ENCODE measurements around the gene DLG2.
"Not testable (repeated sequence)": the region's sequence is repeated elsewhere in the genome, so short reads cannot be mapped to it uniquely, and the experiment has no call there.

The DLG2 gene

GRCh38 chr11:85444479-85444878, 182.7 kb downstream of the DLG2 start:
- no peak for DNase-seq (ENCODE audit: low read depth)

GRCh38 chr11:85440273-85440672, 186.9 kb downstream of the DLG2 start:
- DNase-seq (ENCODE audit: low read depth) = no peak

GRCh38 chr11:85438328-85438727, 188.8 kb downstream of the DLG2 start:
- DNase-seq (ENCODE audit: low read depth) = no peak

GRCh38 chr11:85431319-85431718, 195.8 kb downstream of the DLG2 start:
- DNase-seq (ENCODE audit: low read depth) = no peak

GRCh38 chr11:85423794-85424193, 203.3 kb downstream of the DLG2 start:
- DNase-seq (ENCODE audit: low read depth) = no peak

GRCh38 chr11:85423316-85423715, 203.8 kb downstream of the DLG2 start:
- DNase-seq (ENCODE audit: low read depth) = no peak

- DNase-seq (ENCODE audit: low read depth) = no peak
Measured at GRCh38 chr11:85414175-85414574, 213.0 kb downstream of the DLG2 start.

- no peak for DNase-seq (ENCODE audit: low read depth)
Measured at GRCh38 chr11:85407648-85408047, 219.5 kb downstream of the DLG2 start.

- DNase-seq (ENCODE audit: low read depth) = no peak
Measured at GRCh38 chr11:85406841-85407240, 220.3 kb downstream of the DLG2 start.

- DNase-seq (ENCODE audit: low read depth) = no peak
Measured at GRCh38 chr11:85406316-85406715, 220.8 kb downstream of the DLG2 start.

- not testable (repeated sequence) for DNase-seq (ENCODE audit: low read depth)
Measured at GRCh38 chr11:85395515-85396055, 231.6 kb downstream of the DLG2 start.

- no peak for DNase-seq (ENCODE audit: low read depth)
Measured at GRCh38 chr11:85394283-85394682, 232.9 kb downstream of the DLG2 start.

- DNase-seq (ENCODE audit: low read depth) = no peak
Measured at GRCh38 chr11:85391141-85391540, 236.0 kb downstream of the DLG2 start.

GRCh38 chr11:85385547-85385946, 241.6 kb downstream of the DLG2 start:
- DNase-seq (ENCODE audit: low read depth) = no peak

- DNase-seq (ENCODE audit: low read depth) = no peak
Measured at GRCh38 chr11:85385111-85385510, 242.0 kb downstream of the DLG2 start.

- no peak for DNase-seq (ENCODE audit: low read depth)
Measured at GRCh38 chr11:85379066-85379465, 248.1 kb downstream of the DLG2 start.

GRCh38 chr11:85377901-85378300, 249.2 kb downstream of the DLG2 start:
- no peak for DNase-seq (ENCODE audit: low read depth)

GRCh38 chr11:85359859-85360258, 267.3 kb downstream of the DLG2 start:
- no peak for DNase-seq (ENCODE audit: low read depth)

- no peak for DNase-seq (ENCODE audit: low read depth)
Measured at GRCh38 chr11:85355921-85356320, 271.2 kb downstream of the DLG2 start.

GRCh38 chr11:85349539-85349938, 277.6 kb downstream of the DLG2 start:
- not testable (repeated sequence) for DNase-seq (ENCODE audit: low read depth)

GRCh38 chr11:85348945-85349344, 278.2 kb downstream of the DLG2 start:
- no peak for DNase-seq (ENCODE audit: low read depth)

- DNase-seq (ENCODE audit: low read depth) = no peak
Measured at GRCh38 chr11:85347291-85347690, 279.9 kb downstream of the DLG2 start.

- no peak for DNase-seq (ENCODE audit: low read depth)
Measured at GRCh38 chr11:85346484-85346883, 280.7 kb downstream of the DLG2 start.

- not testable (repeated sequence) for DNase-seq (ENCODE audit: low read depth)
Measured at GRCh38 chr11:85340846-85341245, 286.3 kb downstream of the DLG2 start.

GRCh38 chr11:85318573-85318972, 308.6 kb downstream of the DLG2 start:
- no peak for DNase-seq (ENCODE audit: low read depth)
